Measurements from ENCODE around the gene P2RY8.
"Not testable (repeated sequence)": the region's sequence is repeated elsewhere in the genome, so short reads cannot be mapped to it uniquely, and the experiment has no call there.

The P2RY8 gene

DNA sequence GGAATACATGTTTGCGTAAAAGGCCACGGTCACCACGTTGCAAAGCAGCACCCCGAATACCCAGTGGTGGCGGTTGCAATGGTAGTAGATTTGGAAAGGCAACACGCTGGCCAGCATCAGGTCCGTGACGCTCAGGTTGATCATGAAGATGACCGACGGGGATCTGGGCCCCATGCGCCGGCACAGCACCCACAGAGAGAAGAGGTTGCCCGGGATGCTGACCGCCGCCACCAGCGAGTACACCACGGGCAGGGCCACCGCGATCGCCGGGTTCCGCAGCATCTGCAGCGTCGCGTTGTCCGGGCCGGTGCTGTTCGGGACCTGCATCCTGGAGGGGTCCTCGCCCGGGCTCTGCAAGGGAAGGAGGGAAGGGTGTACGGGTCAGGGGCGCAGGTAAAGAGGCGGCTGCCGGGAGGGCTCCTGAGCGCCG lies 70.7 kb downstream of the P2RY8 start:
- in situ Hi-C loops (cut with MboI; ENCODE audit: low sequenced_read_pairs), result no loop called here

DNA sequence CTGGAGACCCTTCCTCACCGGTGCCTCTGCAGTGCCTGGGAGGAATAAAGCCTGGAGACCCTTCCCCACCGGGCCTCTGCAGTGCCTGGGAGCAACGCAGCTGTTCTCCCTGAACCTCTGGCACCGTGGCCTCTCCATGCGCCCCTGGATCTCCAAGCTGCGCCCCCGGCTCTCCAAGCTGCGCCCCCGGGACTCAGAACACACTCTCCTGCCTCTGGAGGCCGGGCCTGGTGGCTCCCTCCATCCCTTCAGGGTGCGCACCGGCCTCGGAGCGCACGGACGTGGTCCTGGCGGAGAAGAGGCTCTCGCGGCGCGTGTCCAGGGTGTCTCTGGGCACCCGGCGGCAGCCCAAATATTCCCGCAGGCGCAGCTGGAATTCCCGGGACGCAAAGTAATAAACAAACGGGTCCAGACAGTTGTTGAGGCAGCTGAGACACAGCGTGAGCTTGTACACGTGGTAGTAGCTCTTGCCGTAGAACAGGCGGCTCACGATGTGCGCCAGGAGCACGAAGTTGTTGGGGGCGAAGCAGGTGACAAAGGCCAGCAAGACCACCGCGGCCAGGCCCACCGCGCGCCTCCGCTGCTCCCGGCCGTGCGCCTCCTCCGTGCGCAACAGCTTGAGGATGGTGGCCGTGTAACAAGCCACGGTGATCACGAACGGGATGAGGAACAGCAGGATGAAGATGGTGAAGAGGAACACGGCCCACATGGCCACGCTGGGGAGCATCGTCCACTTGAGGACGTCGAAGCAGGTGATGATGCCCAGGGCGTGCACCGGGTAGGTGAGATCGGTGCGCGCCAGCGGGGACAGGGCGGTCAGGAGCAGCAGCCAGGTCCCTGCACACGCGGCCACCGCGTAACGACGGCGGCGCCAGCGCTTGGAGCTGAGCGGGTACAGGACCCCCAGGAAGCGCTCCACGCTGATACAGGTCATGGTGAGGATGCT lies 71.4 kb downstream of the P2RY8 start:
- in situ Hi-C loops (cut with MboI; ENCODE audit: low sequenced_read_pairs), result no loop called here

DNA sequence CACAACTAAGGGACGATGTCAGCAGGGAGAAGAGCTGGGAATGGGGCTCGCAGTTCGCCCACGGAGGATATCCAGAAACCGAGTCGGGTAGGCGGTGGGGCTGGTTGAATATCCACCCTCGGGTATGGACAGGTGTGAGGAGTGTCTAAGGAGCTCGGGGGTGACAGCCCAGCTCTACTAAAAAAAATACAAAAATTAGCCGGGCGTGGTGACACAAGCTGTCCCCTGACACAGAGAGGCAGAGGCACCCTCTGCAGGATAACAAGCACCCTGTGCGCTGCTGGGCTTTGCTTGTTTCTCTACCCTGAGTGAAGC lies 72.1 kb downstream of the P2RY8 start:
- in situ Hi-C loops (cut with MboI; ENCODE audit: low sequenced_read_pairs), result no loop called here

DNA sequence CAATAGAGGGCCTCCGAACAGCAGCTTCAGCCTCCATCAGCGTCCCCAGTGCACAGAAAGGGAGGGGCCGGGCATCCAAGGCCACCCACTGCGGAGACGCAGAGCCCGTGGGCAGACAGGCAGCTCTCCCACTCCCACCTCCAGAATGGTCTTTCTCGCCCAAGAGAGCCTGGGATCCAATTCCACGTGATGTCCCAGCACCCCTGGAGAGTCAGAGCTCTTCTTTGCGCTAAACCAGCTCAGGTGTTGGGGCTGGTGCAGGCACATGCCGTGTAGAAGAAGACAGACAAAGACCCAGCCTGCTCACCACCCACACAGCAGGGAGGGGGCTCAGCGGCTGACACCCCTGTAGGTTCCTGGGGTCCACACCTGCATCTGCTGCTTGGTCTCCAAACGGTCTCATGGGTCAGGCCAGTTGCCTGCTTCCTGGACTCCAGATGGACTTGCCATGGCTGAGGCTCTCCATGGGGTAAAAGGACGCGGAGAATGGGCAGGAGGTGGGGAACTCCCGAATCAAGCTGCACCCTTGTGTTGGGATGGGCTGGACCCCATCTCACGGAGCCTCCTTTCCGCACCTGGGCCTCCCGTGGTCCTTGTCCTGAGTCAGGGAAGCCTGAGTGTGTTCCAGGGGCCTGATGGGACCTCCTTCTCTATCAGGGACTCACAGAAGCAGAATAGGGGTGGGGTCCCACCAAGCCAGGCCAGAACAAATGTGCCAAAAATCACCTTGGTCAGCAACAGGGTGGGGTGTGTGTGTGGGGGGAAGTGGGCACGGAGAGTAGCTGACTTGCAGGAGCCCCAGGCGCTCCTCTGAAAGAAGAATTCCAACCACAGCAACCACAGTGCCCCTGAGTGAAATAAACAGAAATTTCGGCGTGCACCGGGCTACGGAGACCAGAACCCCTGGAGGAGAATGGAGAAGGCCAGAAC lies 72.7 kb downstream of the P2RY8 start:
- in situ Hi-C loops (cut with MboI; ENCODE audit: low sequenced_read_pairs), result no loop called here

DNA sequence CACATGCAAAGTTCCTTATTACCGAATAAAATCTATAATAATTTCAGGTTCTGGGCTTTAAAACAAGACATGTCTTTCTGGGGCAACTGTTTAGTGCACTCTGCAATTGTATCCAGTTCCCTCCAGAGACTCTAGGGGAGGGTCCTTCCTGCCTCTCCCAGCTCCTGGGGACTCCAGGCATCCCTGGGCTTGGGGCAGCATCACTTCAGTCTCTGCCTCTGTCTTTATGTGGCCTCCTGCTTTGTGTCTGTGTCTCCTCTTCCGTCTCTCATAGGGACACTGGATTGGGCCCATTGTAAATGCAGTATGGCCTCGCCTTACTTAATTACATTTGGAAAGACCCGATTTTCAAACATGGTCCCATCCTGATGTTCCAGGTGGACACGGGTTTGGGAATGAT lies 73.4 kb downstream of the P2RY8 start:
- in situ Hi-C loops (cut with MboI; ENCODE audit: low sequenced_read_pairs), result no loop called here

DNA sequence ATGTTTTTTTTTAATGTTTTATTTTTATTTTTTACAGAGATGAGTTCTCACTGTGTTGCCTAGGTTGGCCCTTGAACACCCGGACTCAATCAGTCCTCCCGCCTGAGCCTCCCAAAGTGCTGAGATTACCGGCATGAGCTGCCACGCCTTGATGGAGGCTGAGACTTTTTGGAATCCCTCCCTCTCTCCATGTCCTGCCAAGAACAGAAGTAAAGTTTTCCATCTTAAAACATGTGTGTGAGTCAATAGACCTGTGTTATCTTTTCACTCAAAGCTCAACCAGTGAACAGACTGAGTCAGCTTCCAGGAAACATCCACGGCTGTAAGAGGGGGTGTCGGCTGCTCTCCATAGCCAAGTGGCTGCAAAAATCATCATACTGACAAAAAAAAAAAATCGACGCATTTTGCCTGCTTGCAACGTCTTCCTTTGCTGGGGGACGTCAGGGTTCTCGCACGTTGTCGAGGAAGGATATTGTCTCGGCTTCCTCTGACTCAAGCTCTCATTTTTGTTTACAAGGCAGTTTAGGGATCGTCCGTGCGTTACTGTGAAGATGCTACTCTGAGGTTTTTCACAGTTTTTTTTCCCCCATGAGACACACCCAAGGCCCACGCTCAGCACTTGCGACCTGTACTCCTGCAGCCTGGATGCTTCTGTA lies 74.3 kb downstream of the P2RY8 start:
- in situ Hi-C loops (cut with MboI; ENCODE audit: low sequenced_read_pairs), result no loop called here

DNA sequence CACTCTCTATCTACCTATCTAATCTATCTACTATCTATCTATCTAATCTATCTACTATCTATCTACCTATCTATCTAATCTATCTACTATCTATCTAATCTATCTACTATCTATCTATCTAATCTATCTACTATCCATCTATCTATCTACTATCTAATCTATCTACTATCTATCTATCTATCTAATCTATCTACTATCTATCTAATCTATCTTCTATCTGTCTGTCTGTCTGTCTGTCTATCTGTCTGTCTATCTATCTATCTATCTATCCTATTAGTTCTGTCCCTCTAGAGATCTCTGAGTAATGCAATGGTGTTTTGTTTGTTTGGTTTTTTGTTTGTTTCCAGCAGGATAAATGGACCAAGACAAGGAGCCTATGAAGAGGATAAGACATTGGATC lies 74.9 kb downstream of the P2RY8 start:
- in situ Hi-C loops (cut with MboI; ENCODE audit: low sequenced_read_pairs), result no loop called here

DNA sequence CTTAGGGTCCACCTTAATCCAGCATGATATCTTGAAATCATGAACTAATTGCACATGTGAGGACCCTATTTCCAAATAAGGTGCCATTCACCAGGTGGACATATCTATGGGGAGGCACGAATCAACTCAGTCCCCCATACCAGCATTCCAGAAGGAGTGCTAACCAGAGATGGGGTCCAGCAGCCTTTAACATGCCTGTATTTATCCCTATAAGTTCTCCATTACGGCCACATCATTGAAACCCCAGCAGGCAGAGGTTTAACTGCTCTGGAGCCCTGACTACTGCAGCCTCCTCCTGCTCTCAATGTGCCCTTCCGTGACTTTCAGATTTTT lies 81.1 kb downstream of the P2RY8 start:
- in situ Hi-C loops (cut with MboI; ENCODE audit: low sequenced_read_pairs), result no loop called here

DNA sequence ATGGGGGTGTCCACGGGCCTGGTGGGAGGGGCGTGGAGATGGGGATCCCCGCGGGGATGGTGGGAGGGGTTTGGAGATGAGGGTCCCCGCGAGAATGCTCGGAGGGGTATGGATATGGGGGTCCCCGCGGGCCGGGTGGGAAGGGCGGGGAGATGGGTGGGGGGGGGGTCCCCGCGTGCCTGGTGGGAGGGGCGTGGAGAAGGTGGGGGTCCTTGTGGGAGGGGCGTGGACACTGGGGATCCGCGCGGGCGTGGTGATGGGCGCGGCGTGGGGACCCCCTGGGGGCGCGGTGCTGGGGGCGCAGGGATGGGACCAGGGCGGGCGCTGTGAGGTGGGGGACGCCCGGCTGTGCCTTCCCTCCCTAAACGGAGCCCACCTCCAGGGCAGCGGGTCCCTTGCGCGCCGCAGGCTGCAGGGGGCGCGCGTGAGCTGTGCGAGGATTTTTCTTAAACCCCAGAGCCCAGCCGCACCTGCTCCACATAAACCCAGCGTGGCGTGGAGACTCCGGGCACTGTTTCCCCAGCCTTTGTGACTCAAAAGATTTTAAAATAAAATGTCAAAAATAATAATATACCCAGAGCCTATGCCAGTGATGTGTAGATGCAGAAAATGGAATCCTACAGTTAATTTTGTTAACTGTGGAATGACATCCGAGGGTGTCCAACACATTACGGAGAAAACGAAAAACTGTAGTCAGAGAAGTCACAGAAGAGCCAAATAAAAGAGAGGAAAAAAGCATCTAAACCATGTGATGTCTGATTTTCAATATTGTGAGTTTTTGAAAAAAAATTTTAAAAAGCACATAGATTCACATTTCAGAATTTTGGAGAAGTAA lies 82.8 kb downstream of the P2RY8 start:
- in situ Hi-C loops (cut with MboI; ENCODE audit: low sequenced_read_pairs), result no loop called here

DNA sequence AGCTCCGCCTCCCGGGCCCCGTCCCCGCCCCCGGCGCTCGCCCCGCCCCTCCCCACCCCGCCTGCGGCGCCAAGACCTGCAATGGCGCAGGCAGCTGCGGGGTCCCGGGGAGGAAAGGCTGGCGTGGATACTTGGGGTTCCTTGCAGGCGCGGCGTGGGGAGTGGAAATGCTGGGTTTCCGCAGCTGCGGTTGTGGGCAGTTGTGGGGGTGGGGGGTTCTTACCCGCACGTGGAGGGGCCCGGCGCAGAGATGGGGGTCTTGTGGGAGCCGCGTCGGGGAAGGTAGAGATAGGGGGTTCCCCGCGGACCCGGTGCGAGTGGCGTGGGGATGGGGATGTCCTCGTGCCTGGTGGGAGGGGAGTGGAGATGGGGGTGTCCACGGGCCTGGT lies 83.6 kb downstream of the P2RY8 start:
- in situ Hi-C loops (cut with MboI; ENCODE audit: low sequenced_read_pairs), result no loop called here

DNA sequence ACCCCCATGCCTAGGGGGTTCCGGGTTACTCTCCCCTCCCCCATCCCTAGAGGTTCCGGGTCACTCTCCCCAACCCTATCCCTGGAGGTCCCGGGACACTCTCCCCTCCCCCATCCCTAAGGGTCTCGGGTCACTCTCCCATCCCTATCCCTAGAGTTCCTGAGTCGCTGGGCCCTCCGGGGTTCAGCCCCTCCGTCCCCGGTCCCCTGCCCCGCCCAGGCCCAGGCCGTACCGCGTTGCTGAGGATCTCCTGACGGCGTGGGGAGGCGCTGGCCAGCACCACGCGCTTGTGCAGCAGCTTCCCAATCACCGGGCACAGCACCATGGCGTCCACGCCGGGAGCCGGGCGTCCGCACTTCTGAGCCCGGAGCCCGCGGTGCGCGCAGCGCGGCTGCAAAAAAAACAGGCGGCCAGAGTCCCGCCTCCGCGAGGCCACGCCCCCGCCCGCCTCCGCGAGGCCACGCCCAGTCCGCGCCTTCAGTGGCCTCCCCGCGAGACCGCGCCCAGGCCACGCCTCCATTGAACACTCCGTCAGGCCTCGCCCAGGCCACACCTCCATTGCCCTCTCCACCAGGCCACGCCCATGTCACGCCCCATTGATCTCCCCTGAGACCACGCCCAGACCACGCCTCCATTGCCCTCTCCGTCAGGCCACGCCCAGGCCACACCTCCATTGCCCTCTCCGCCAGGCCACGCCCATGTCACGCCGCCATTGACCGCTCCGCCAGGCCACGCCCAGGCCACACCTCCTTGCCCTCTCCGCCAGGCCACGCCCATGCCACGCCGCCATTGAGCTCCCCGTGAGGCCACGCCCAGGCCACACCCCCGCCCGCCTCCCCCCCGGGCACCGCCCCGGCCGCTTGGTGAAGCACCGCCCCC lies 84.2 kb downstream of the P2RY8 start, which contains the start of gene ASMTL:
Gene ASMTL (minus strand): TSS at position 394 of the 879 bp plus-strand sequence. CDS start 69 bp downstream, at position 325.
- in situ Hi-C loops (cut with MboI; ENCODE audit: low sequenced_read_pairs), result no loop called here

DNA sequence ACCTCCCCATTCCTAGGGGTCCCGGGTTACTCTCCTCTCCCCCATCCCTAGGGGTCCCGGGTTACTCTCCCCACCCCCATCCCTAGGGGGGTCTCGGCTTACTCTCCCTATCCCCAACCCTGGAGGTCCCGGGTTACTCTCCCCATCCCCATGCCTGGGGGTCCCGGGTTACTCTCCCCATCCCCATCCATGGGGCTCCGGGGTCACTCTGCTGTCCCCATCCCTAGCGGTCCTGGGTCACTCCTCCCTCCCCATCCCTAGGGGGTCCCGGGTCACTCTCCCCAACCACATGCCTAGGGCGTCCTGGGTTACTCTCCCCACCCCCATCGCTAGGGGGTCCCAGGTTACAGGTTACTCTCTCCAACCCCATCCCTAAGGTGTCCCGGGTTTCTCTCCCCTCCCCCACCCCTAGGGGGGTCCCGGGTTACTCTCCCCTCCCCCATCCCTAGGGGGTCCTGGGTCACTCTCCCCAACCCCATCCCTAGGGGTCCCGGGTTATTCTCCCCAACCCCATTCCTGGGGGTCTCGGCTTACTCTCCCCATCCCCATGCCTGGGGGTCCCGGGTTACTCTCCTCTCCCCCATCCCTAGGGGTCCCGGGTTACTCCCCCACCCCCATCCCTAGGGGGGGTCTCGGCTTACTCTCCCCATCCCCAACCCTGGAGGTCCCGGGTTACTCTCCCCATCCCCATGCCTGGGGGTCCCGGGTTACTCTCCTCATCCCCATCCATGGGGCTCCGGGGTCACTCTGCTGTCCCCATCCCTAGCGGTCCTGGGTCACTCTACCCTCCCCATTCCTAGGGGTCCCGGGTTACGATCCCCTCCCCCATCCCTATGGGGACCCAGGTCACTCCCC lies 85.1 kb downstream of the P2RY8 start:
- in situ Hi-C loops (cut with MboI; ENCODE audit: low sequenced_read_pairs), result no loop called here

DNA sequence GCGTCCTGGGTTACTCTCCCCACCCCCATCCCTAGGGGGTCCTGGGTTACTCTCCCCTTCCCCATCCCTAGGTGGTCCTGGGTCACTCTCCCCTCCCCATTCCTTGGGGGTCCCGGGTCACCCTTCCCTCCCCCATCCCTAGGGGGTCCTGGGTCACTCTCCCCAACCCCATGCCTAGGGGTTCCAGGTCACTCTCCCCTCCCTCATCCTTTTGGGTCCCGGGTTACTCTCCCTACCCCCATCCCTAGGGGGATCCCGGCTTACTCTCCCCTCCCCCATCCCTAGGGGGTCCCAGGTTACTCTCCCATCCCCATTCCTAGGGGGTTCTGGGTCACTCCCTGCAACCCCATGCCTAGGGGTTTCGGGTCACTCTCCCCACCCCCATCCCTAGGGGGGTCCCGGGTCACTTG lies 85.7 kb downstream of the P2RY8 start:
- in situ Hi-C loops (cut with MboI; ENCODE audit: low sequenced_read_pairs), result no loop called here

DNA sequence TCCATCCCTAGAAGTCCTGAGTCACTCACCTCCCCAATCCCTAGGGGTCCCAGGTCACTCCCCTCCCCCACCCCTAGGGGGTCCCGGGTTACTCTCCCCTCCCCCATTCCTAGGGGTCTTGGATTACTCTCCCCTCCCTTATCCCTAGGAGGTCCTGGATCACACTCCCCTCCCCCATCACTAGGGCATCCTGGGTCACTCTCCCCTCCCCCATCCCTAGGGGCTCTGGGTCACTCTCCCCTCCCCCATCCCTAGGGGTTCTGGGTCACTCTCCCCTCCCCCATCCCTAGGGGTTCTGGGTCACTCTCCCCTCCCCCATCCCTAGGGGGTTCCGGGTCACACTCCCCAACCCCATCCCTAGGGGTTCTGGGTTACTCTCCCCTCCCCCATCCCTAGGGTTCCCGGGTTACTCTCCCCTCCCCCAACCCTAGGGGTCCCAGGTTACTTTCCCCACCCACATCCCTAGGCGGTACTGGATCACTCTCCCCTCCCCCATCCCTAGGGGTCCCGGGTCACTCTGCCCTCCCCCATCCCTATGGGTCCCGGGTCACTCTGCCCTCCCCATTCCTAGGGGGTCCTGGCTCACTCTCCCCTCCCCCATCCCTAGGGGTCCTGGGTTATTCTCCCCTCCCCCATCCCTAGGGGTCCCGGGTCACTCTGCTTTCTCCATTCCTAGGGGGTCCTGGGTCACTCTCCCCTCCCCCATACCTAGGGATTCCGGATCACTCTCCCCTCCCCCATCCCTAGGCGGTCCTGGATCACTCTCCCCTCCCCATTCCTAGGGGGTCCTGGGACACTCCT lies 86.4 kb downstream of the P2RY8 start:
- in situ Hi-C loops (cut with MboI; ENCODE audit: low sequenced_read_pairs), result no loop called here

DNA sequence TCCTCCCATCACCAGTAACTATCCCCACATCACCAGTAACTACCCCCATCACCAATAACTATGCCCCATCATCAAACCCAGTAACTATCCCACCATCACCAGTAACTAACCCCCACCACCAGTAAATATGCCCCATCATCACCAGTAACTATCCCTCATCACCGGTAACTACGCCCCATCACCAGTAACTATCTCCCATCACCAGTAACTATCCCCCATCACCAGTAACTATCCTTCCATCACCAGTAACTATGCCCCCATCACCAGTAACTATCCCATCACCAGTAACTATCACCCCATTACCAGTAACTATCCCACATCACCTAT lies 87.2 kb downstream of the P2RY8 start:
- in situ Hi-C loops (cut with MboI; ENCODE audit: low sequenced_read_pairs), result no loop called here

DNA sequence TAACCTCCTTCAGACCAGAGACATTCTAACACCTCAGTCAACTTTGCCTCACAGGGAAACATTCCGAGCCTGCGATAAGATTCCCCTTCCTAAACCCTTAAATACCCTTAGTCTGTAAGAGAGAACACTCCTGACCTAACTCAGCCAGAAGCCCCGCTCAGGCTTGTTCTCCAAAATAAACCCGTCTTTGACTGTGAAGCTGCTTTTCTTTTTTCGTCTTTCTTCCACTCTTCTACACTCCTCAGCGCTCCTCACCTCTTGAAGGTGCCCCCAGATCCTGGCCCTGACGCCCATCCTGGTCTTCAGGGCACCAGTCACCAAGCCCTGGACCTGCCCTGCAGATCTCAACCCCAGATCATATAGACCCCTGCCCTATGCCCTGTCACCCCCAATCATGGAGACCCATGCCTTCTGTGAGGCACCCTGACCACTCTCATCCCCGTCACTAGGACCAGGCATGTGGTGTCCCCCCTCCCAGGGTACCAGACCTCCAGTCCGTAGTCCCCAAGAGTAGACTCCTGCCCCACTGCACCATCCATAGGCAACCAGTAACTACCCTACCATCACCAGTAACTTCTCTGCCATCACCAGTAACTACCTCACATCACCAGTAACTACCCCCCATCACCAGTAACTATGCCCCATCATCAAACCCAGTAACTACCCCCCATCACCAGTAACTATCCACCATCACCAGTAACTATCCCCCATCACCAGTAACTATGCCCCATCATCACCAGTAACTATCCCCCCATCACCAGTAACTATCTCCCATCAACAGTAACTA lies 87.8 kb downstream of the P2RY8 start:
- in situ Hi-C loops (cut with MboI; ENCODE audit: low sequenced_read_pairs), result no loop called here

DNA sequence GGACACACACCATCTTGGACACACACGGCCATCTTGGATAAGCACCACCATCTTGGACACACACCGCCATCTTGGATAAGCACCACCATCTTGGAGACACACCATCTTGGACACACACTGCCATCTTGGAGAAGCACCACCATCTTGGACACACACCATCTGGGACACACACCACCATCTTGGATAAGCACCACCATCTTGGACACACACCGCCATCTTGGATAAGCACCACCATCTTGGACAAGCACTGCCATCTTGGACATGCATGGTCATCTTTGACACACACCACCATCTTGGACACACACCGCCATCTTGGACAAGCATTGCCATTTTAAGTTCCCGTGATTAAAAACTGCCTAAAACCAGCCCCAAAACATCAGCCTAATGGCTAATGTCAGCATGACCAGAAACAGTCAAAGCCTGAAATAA lies 88.4 kb downstream of the P2RY8 start:
- in situ Hi-C loops (cut with MboI; ENCODE audit: low sequenced_read_pairs), result not testable (repeated sequence)
